GM12874 (cell line): Measurements from ENCODE around the gene FGF10.

Experiments used
- TF ChIP-seq, protein P1 (sequence below): IDR thresholded peaks from 2 replicates; pipeline ENCODE4 v1.5.1; 2011; ENCODE audit warnings: low read depth, mild to moderate bottlenecking, control low read depth, low read length, moderate library complexity; ENCODE audit not compliant: insufficient read depth

Gene FGF10

DNA sequence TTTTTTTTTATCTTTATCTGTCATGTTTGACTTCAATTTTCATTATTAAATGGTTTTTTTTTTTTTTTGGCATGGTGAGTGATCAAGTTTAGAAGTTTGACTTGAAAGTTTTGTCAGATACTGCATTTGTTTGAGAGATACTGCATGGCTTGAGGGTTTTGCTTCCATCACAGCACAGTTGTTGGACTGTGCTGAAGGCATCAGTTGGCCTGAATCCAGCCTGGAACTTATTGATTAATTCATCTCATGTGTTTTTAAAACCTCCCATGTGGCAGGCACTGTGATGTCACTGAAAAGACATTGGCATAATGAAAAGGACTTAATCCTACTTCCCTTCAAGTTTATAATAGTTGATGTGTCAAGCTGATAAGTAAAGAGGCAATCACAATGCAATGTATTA is 128.4 kb downstream of the FGF10 start:
- TF ChIP-seq, protein P1, sequence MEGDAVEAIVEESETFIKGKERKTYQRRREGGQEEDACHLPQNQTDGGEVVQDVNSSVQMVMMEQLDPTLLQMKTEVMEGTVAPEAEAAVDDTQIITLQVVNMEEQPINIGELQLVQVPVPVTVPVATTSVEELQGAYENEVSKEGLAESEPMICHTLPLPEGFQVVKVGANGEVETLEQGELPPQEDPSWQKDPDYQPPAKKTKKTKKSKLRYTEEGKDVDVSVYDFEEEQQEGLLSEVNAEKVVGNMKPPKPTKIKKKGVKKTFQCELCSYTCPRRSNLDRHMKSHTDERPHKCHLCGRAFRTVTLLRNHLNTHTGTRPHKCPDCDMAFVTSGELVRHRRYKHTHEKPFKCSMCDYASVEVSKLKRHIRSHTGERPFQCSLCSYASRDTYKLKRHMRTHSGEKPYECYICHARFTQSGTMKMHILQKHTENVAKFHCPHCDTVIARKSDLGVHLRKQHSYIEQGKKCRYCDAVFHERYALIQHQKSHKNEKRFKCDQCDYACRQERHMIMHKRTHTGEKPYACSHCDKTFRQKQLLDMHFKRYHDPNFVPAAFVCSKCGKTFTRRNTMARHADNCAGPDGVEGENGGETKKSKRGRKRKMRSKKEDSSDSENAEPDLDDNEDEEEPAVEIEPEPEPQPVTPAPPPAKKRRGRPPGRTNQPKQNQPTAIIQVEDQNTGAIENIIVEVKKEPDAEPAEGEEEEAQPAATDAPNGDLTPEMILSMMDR, result no peak

GRCh38 chr5:44257653-44258365 is 131.4 kb downstream of the FGF10 start:
- TF ChIP-seq, protein P1, result no peak

- TF ChIP-seq, protein P1, result no peak
These were observed 132.0 kb downstream of the FGF10 start for GRCh38 chr5:44257221-44257620.
